ENCODE measurements around the gene NCAPH2. TPM values are rescaled to one million over a fixed set of nuclear protein-coding genes. Genes with fewer than 3 reads are reported as not detected.

Gene NCAPH2
- total and polyA plus RNA-seq, 9 of the 15 experiments (the other 6 are each of a cell fraction or from before 2014, with no cell fraction given): 3.6 to 88.6 (median 32.4) TPM

DNA sequence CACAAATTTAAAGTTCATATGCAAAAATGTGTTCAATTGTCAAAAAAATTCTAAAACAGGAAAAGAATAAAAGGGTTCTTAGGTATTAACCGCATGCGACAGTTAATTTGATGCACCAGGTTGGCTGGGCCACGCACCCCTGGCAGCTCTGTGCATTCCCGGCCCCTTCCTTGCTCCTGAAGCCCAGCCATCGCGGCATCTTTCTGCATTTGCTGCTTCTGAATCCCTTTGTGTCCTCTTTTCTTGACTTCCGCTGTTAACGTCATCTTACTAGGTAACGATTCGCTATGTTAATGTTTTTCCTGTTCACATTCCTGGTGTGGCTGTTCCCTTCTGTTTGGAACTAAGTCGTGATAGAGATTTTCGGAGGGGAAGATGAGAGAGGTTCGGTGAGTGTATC is 29.7 kb downstream of the NCAPH2 start (continued):
- TF ChIP-seq, protein P1, sequence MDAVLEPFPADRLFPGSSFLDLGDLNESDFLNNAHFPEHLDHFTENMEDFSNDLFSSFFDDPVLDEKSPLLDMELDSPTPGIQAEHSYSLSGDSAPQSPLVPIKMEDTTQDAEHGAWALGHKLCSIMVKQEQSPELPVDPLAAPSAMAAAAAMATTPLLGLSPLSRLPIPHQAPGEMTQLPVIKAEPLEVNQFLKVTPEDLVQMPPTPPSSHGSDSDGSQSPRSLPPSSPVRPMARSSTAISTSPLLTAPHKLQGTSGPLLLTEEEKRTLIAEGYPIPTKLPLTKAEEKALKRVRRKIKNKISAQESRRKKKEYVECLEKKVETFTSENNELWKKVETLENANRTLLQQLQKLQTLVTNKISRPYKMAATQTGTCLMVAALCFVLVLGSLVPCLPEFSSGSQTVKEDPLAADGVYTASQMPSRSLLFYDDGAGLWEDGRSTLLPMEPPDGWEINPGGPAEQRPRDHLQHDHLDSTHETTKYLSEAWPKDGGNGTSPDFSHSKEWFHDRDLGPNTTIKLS (IDR thresholded peaks at IDR 0.05; ENCODE audit: borderline replicate concordance, low read depth): no peak
- TF ChIP-seq ZNF41 (CRISPR knock-in tag; conservative IDR thresholded peaks at IDR 0.05) (no peak), KLF1 (tag; IDR thresholded peaks at IDR 0.05) (no peak)

DNA sequence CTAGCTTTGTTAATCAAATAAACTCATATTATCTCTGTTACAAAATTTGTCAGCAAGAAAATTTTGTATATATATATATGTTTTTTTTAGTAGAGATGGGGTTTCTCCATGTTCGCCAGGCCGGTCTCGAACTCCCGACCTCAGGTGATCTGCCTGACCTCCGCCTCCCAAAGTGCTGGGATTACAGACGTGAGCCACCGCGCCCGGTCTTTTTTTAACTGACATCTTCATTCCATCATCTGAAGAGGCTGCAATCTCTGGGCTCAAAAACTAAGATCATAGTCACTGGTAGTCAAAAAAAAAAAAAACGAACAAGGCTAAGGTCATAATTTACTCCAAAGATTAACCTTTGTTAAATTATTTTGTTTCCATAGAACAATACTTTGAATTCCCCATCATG is 32.4 kb downstream of the NCAPH2 start:
- ATAC-seq: no peak
- CTCF ChIA-PET (ENCODE audit: low intra/inter-chr PET ratio): no interaction called here
- 54% methylated on average over 7 of the region's 10 CpGs for WGBS (ENCODE audit: insufficient coverage, low coverage, missing lambda C conversion rate)

More for the DNA sequence above, 32.4 kb downstream of the NCAPH2 start:
- Histone ChIP-seq H3K36me3 (ENCODE audit: control insufficient read depth, insufficient read depth, low read length) (no peaks in the 10 kb centered on the region), H3K9me3 (replicated peaks; ENCODE audit: control insufficient read depth, insufficient read depth, low read depth, low read length) (no peaks in the 10 kb centered on the region), H3K4me3 (no peak overlapping the region), H3K4me2 (ENCODE audit: insufficient read depth, low read length) (no peak overlapping the region), H3K79me2 (ENCODE audit: control insufficient read depth, insufficient read depth, low read length) (no peaks in the 10 kb centered on the region), H3K27me3 (ENCODE audit: control insufficient read depth in 2 of 2, insufficient read depth in 2 of 2, low read length in 2 of 2) (no peaks in the 10 kb centered on the region), H3K9me1 (ENCODE audit: control insufficient read depth, insufficient read depth, low read length) (no peaks in the 10 kb centered on the region), H3K27ac (ENCODE audit: extremely low read depth, low read depth, low read length) (no peak overlapping the region), H2AFZ (ENCODE audit: low read depth, low read length) (no peak overlapping the region), H3K9ac (ENCODE audit: insufficient read depth in 1 of 2, low read depth in 2 of 2, low read length in 2 of 2) (no peak overlapping the region), H3K4me1 (replicated peaks in 1 of 2; ENCODE audit: control insufficient read depth in 2 of 2, insufficient read depth in 2 of 2, low read length in 2 of 2) (peaks cover 13 to 15% of the 10 kb centered on the region in 2 experiments), H4K20me1 (replicated peaks; ENCODE audit: control insufficient read depth, insufficient read depth, low read length) (no peaks in the 10 kb centered on the region)
- TF ChIP-seq ZNF347 (CRISPR knock-in tag; IDR thresholded peaks at IDR 0.05; ENCODE audit: low read depth): no peak
- TF ChIP-seq, protein P2, sequence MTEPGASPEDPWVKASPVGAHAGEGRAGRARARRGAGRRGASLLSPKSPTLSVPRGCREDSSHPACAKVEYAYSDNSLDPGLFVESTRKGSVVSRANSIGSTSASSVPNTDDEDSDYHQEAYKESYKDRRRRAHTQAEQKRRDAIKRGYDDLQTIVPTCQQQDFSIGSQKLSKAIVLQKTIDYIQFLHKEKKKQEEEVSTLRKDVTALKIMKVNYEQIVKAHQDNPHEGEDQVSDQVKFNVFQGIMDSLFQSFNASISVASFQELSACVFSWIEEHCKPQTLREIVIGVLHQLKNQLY (CRISPR knock-in tag; conservative IDR thresholded peaks at IDR 0.05): no peak
- no peak for TF ChIP-seq ZNF140 (CRISPR knock-in tag; IDR thresholded peaks at IDR 0.05)
- no peak for TF ChIP-seq NFE2L1 (tag; IDR thresholded peaks at IDR 0.05; ENCODE audit: borderline replicate concordance, low read depth)
- TF ChIP-seq HMG20A (CRISPR knock-in tag; conservative IDR thresholded peaks at IDR 0.05): no peak
- no peak for TF ChIP-seq SPI1 (IDR thresholded peaks at IDR 0.05; ENCODE audit: borderline replicate concordance, low read depth, low read length)
- no peak for TF ChIP-seq MBD2 (IDR thresholded peaks at IDR 0.05; ENCODE audit: borderline replicate concordance, low read depth)
- TF ChIP-seq MEF2A (IDR thresholded peaks at IDR 0.05; ENCODE audit: control insufficient read depth, low read depth, low read length): no peak
- TF ChIP-seq, protein P3, sequence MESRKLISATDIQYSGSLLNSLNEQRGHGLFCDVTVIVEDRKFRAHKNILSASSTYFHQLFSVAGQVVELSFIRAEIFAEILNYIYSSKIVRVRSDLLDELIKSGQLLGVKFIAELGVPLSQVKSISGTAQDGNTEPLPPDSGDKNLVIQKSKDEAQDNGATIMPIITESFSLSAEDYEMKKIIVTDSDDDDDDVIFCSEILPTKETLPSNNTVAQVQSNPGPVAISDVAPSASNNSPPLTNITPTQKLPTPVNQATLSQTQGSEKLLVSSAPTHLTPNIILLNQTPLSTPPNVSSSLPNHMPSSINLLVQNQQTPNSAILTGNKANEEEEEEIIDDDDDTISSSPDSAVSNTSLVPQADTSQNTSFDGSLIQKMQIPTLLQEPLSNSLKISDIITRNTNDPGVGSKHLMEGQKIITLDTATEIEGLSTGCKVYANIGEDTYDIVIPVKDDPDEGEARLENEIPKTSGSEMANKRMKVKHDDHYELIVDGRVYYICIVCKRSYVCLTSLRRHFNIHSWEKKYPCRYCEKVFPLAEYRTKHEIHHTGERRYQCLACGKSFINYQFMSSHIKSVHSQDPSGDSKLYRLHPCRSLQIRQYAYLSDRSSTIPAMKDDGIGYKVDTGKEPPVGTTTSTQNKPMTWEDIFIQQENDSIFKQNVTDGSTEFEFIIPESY (CRISPR knock-in tag; IDR thresholded peaks at IDR 0.05): no peak
- TF ChIP-seq RB1 (IDR thresholded peaks at IDR 0.05; ENCODE audit: low read depth): no peak
- TF ChIP-seq SMARCC2 (IDR thresholded peaks at IDR 0.05; ENCODE audit: low read depth): no peak
- TF ChIP-seq, protein P4, sequence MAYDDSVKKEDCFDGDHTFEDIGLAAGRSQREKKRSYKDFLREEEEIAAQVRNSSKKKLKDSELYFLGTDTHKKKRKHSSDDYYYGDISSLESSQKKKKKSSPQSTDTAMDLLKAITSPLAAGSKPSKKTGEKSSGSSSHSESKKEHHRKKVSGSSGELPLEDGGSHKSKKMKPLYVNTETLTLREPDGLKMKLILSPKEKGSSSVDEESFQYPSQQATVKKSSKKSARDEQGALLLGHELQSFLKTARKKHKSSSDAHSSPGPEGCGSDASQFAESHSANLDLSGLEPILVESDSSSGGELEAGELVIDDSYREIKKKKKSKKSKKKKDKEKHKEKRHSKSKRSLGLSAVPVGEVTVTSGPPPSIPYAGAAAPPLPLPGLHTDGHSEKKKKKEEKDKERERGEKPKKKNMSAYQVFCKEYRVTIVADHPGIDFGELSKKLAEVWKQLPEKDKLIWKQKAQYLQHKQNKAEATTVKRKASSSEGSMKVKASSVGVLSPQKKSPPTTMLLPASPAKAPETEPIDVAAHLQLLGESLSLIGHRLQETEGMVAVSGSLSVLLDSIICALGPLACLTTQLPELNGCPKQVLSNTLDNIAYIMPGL (CRISPR knock-in tag; IDR thresholded peaks at IDR 0.05): no peak
- no peak for TF ChIP-seq PHB2 (IDR thresholded peaks at IDR 0.05; ENCODE audit: low read depth)
- in situ Hi-C loops (cut with MboI): no loop called here
- intact Hi-C loops (cut with micrococcal nuclease): no loop called here
- no peak for DNase-seq (ENCODE audit: extremely low read depth in 1 of 4, low spot score in 3 of 4)
- FAIRE-seq: no peak
- POLR2A ChIA-PET: interaction anchor here (1.3 to 2.1 kb wide), 4 partner anchors 11 to 19 kb away, joined by 3 to 8 read pairs (median 5); no protein-coding TSS in a partner anchor
- BruUV-seq (replicated peaks): no TSS peak
